IPS DF 6.9 (cell line): ENCODE results near the gene TPSG1.

ENCODE experiments used
- DNase-seq: peaks from one replicate; pipeline ENCODE4 v3.0.0-alpha.2; 2013; ENCODE audit warnings: low read depth, low spot score
- H3K27ac ChIP-seq: one replicate; pipeline ENCODE4 v1.5.1; 2013; ENCODE audit warnings: low read length, control low read depth
- H3K27me3 ChIP-seq: 2 replicates; pipeline ENCODE4 v1.6.1; 2013; ENCODE audit warnings: mild to moderate bottlenecking, low read length; ENCODE audit not compliant: control insufficient read depth, insufficient read depth
- H3K36me3 ChIP-seq: 2 replicates; pipeline ENCODE4 v1.6.1; 2013; ENCODE audit warnings: low read length; ENCODE audit not compliant: control insufficient read depth, insufficient read depth
- H3K4me1 ChIP-seq: 2 replicates; pipeline ENCODE4 v1.6.1; 2013; ENCODE audit warnings: low read length; ENCODE audit not compliant: control insufficient read depth, insufficient read depth
- H3K4me3 ChIP-seq: 2 replicates; pipeline ENCODE4 v1.5.1; 2013; ENCODE audit warnings: mild to moderate bottlenecking, low read length
- H3K9me3 ChIP-seq: 2 replicates; pipeline ENCODE4 v1.6.1; 2013; ENCODE audit warnings: low read length, inconsistent platforms; ENCODE audit not compliant: control insufficient read depth, insufficient read depth
- WGBS: extraction: QIAGEN DNeasy Blood & Tissue Kit; methylation state at CpG from one replicate; pipeline ENCODE4 v1.1.7; 2013; ENCODE audit warnings: mixed read lengths, missing lambda C conversion rate; ENCODE audit not compliant: insufficient read length, insufficient coverage; 5-methylcytosine and 5-hydroxymethylcytosine counted together

Gene TPSG1

GRCh38 chr16:1184980-1185379, 40.1 kb downstream of the TPSG1 start:
- no peak overlapping the region for H3K27ac ChIP-seq
- H3K27me3 ChIP-seq, result no peaks in the 10 kb centered on the region
- WGBS, result no CpG with 5 or more reads among the region's 18 CpGs

DNA sequence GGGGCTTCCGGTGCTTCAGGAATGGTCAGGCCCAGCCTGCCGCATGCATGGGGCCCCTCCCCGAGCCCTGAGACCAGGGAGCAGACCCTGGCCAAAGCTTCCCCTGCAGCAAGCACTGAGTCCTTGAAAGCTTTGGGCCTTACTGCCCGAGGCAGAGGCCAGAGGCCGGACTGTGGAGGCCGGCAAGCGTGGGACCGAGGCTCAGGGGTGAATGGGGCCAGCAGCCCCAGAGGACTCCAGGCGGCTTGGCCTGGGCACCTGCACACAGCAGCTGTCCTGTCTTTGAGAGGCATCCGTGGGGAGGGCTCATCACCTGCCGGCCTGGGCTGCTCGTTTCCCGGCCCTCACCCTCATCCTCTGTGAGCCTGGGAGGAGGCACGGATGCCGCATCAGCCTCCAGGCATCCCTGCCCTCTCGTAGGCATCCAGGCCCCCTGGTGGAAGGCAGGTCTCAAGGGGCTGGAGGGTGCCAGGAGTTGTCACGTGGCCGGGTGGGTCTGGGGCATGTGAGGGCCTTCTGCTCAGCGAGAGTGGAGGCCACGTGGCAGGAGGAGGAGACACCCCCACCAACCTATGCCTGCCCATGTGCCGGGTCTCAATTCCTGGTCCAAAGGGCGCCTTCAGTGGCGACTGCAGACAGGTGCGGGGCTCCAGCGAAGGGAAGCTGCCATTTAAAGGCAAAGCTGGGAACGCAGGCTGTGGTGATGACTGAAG, 40.8 kb downstream of the TPSG1 start:
- no peak overlapping the region for H3K4me3 ChIP-seq
- H3K9me3 ChIP-seq, result no peaks in the 10 kb centered on the region
- peaks cover 1% of the 10 kb centered on the region; the same call in 1 of the 2 replicates for H3K4me1 ChIP-seq
- DNase-seq, result no peak
- no peaks in the 10 kb centered on the region for H3K27me3 ChIP-seq
- no peak overlapping the region for H3K27ac ChIP-seq
- no CpG with 5 or more reads among the region's 26 CpGs for WGBS
- no peaks in the 10 kb centered on the region for H3K36me3 ChIP-seq

More at GRCh38 chr16:1184980-1185379, 40.1 kb downstream of the TPSG1 start:
- no peak for DNase-seq
- no peaks in the 10 kb centered on the region for H3K36me3 ChIP-seq
- H3K4me3 ChIP-seq, result no peak overlapping the region
- H3K4me1 ChIP-seq, result peaks cover 1% of the 10 kb centered on the region; the same call in 1 of the 2 replicates
- H3K9me3 ChIP-seq, result no peaks in the 10 kb centered on the region

GRCh38 chr16:1182950-1183907, 41.8 kb downstream of the TPSG1 start:
- Histone ChIP-seq H3K9me3 (no peaks in the 10 kb centered on the region), H3K4me1 (peaks cover 1% of the 10 kb centered on the region; the same call in 1 of the 2 replicates), H3K4me3 (no peak overlapping the region), H3K27me3 (no peaks in the 10 kb centered on the region), H3K27ac (no peak overlapping the region), H3K36me3 (no peaks in the 10 kb centered on the region; the same call in 1 of the 2 replicates)
- WGBS, result no CpG with 5 or more reads among the region's 45 CpGs
- DNase-seq, result no peak

- no peak overlapping the region for H3K4me3 ChIP-seq
- no peaks in the 10 kb centered on the region for H3K9me3 ChIP-seq
- WGBS, result no CpG with 5 or more reads among the region's 19 CpGs
- no peak for DNase-seq
- H3K27ac ChIP-seq, result no peak overlapping the region
- H3K36me3 ChIP-seq, result no peaks in the 10 kb centered on the region; the same call in 1 of the 2 replicates
- peaks cover 1% of the 10 kb centered on the region; the same call in 1 of the 2 replicates for H3K4me1 ChIP-seq
- no peaks in the 10 kb centered on the region for H3K27me3 ChIP-seq
Measured at GRCh38 chr16:1182316-1182671, 42.8 kb downstream of the TPSG1 start.

DNA sequence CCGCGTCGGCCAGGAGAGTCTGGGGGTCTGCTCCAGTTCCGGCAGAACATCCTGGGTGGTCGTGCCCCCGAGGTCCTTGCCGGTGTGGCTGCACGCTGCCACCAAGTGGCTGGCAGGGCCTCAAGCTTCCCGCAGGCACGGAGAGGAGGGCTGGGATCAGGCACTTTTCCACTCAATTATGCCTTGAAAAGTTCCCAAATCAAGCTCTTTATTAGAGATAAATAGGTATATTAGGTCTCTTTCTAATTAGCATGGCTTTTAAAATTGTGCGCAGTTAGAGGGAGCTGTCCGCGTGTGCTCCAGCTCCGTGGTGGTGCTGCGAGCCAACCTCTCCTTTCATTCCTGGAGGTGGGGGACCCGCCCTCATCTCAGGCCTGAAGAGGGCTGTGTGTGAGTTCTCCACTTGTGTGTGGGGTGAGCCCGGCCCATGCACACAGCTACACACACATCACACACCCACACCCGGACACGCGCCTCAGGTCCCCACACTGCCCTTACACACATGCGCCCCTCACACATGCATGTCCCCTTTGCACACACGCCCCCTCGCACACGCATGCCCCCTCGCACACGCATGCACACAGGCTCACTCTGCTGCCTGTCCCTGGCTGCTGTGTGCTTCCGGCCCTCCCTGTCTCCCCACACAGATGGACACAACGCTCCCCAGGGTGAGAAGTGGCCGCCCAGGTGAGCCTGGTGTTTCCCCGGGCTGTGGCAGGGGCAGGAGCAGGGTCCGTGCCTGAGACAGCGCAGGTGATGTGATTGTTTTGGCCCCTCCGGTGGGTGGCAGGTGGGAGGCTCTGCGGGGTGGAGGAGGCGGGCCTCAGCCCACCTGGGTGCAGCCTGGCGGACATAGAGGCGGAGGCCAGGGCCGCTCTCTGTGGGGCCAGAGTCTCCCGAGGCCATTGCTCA, 43.4 kb downstream of the TPSG1 start:
- no peak overlapping the region for H3K27ac ChIP-seq
- no peak overlapping the region for H3K4me3 ChIP-seq
- WGBS, result no CpG with 5 or more reads among the region's 39 CpGs
- peaks cover 2% of the 10 kb centered on the region; the same call in 1 of the 2 replicates for H3K4me1 ChIP-seq
- DNase-seq, result no peak
- H3K36me3 ChIP-seq, result peaks cover 2% of the 10 kb centered on the region; the same call in 1 of the 2 replicates
- H3K27me3 ChIP-seq, result no peaks in the 10 kb centered on the region
- no peaks in the 10 kb centered on the region for H3K9me3 ChIP-seq

- no peak overlapping the region for H3K4me3 ChIP-seq
- DNase-seq, result no peak
- WGBS, result no CpG with 5 or more reads among the region's 38 CpGs
- peaks cover 3% of the 10 kb centered on the region; the same call in 1 of the 2 replicates for H3K4me1 ChIP-seq
- H3K27me3 ChIP-seq, result no peaks in the 10 kb centered on the region
- H3K9me3 ChIP-seq, result no peaks in the 10 kb centered on the region
- peaks cover 2% of the 10 kb centered on the region; the same call in 1 of the 2 replicates for H3K36me3 ChIP-seq
- H3K27ac ChIP-seq, result no peak overlapping the region
Measured at GRCh38 chr16:1180549-1181403, 44.3 kb downstream of the TPSG1 start.

DNA sequence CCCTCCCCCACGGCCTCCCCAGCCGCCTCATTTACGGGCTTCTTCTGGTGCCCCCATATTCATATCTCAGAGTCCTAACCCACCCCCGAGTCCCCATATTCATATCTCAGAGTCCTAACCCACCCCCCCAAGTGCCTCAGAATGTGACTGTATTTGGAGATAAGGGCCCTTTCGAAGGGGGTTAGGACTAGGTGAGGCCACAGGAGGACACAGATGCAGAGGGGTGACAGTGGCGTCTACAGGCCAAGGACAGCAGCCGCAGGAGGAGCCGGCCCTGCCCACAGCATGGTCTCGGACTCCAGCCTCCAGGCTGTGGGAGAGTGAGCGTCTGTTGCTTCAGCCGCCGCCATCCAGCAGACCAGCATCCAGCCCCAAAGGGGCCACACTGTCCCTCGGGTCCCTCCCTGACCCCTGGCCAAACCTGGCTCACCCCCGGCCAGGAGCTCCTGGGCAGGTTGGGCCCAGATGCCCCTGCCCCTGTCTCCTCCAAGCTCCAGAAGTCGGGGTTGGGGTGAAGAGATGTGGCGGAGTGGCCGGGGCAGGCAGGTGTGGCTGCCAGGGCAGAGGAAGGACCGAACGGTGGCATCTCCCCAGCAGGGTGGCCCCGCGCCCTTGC, 46.7 kb downstream of the TPSG1 start:
- Histone ChIP-seq H3K27me3 (no peaks in the 10 kb centered on the region), H3K4me3 (no peak overlapping the region), H3K36me3 (peaks cover 2% of the 10 kb centered on the region; the same call in 1 of the 2 replicates), H3K4me1 (peaks cover 3% of the 10 kb centered on the region; the same call in 1 of the 2 replicates), H3K9me3 (no peaks in the 10 kb centered on the region), H3K27ac (no peak overlapping the region)
- WGBS, result no CpG with 5 or more reads among the region's 21 CpGs
- no peak for DNase-seq

- no CpG with 5 or more reads among the region's 13 CpGs for WGBS
- no peak for DNase-seq
- peaks cover 3% of the 10 kb centered on the region; the same call in 1 of the 2 replicates for H3K4me1 ChIP-seq
- H3K4me3 ChIP-seq, result no peak overlapping the region
- H3K27me3 ChIP-seq, result no peaks in the 10 kb centered on the region
- H3K27ac ChIP-seq, result no peak overlapping the region
- H3K9me3 ChIP-seq, result no peaks in the 10 kb centered on the region
- H3K36me3 ChIP-seq, result peaks cover 2% of the 10 kb centered on the region; the same call in 1 of the 2 replicates
Measured at GRCh38 chr16:1177750-1178149, 47.3 kb downstream of the TPSG1 start.

DNA sequence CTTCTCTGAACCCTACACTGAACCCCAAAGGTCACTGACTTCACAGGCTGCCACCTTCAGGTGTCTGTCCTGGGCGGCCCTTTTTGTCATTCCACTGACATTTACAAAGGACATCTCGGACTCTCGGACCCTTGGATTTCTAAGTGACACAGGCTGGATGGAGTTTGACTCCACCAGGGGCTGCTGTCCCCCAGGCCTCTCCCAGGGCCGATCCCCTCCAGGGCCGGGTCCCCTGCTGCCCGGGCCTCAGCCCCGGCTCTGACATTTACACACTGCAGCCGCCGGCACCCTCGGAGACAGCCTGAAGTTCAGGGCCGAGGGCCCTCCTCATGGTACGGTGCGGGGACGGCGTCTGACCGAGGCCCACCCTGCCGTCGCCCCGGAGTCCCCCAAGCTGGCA, 48.0 kb downstream of the TPSG1 start:
- H3K9me3 ChIP-seq, result no peaks in the 10 kb centered on the region
- no peak overlapping the region for H3K27ac ChIP-seq
- no peak for DNase-seq
- peaks cover 3% of the 10 kb centered on the region; the same call in 1 of the 2 replicates for H3K4me1 ChIP-seq
- H3K27me3 ChIP-seq, result no peaks in the 10 kb centered on the region
- no peak overlapping the region for H3K4me3 ChIP-seq
- no CpG with 5 or more reads among the region's 19 CpGs for WGBS
- peaks cover 2% of the 10 kb centered on the region; the same call in 1 of the 2 replicates for H3K36me3 ChIP-seq
